HG03159 (cell line): ENCODE results near the gene FERMT1.
"Not testable (repeated sequence)": the region's sequence is repeated elsewhere in the genome, so short reads cannot be mapped to it uniquely, and the experiment has no call there.

Source experiments
- ATAC-seq: cut with Tn5 transposase; IDR thresholded peaks from one replicate; pipeline ENCODE4 v1.9.1; 2021; ENCODE audit warnings: mild to moderate bottlenecking, moderate library complexity; ENCODE audit not compliant: unreplicated experiment

FERMT1 gene

GRCh38 chr20:6115221-6115895 is 7.5 kb downstream of the FERMT1 start:
- ATAC-seq = no peak

GRCh38 chr20:6114696-6115095 is 8.1 kb downstream of the FERMT1 start:
- ATAC-seq = no peak

- ATAC-seq = no peak
Measured at GRCh38 chr20:6113951-6114350, 8.9 kb downstream of the FERMT1 start.

GRCh38 chr20:6112965-6113364 is 9.9 kb downstream of the FERMT1 start:
- ATAC-seq = not testable (repeated sequence)

- ATAC-seq = no peak
Measured at GRCh38 chr20:6108330-6108729, 14.5 kb downstream of the FERMT1 start.

- no peak for ATAC-seq
Measured at GRCh38 chr20:6104493-6105188, 18.2 kb downstream of the FERMT1 start.

- ATAC-seq = no peak
Measured at GRCh38 chr20:6103301-6103700, 19.5 kb downstream of the FERMT1 start.

- no peak for ATAC-seq
Measured at GRCh38 chr20:6101346-6101745, 21.5 kb downstream of the FERMT1 start.

- ATAC-seq = no peak
Measured at GRCh38 chr20:6100246-6100645, 22.6 kb downstream of the FERMT1 start.

- no peak for ATAC-seq
Measured at GRCh38 chr20:6099819-6100218, 23.0 kb downstream of the FERMT1 start.

GRCh38 chr20:6095409-6095808 is 27.4 kb downstream of the FERMT1 start:
- no peak for ATAC-seq

- ATAC-seq = no peak
Measured at GRCh38 chr20:6094565-6094964, 28.3 kb downstream of the FERMT1 start.

- ATAC-seq = no peak
Measured at GRCh38 chr20:6094063-6094462, 28.8 kb downstream of the FERMT1 start.

- no peak for ATAC-seq
Measured at GRCh38 chr20:6091661-6092060, 31.2 kb downstream of the FERMT1 start.

- ATAC-seq = no peak
Measured at GRCh38 chr20:6086868-6087267, 36.0 kb downstream of the FERMT1 start.

- no peak for ATAC-seq
Measured at GRCh38 chr20:6083926-6084325, 38.9 kb downstream of the FERMT1 start.

GRCh38 chr20:6081236-6081635 is 41.6 kb downstream of the FERMT1 start:
- no peak for ATAC-seq

- ATAC-seq = no peak
Measured at GRCh38 chr20:6079016-6079415, 43.8 kb downstream of the FERMT1 start.

GRCh38 chr20:6075428-6076219 is 47.2 kb downstream of the FERMT1 start:
- ATAC-seq = no peak

GRCh38 chr20:6074784-6075183 is 48.0 kb downstream of the FERMT1 start:
- ATAC-seq = no peak

GRCh38 chr20:6074145-6074561 is 48.7 kb downstream of the FERMT1 start:
- peak; percentile 94 for ATAC-seq
